ENCODE data around the gene DCAF11.
A peak's percentile ranks its signal among the peaks of the same experiment; 100 is the strongest.

DCAF11 gene

DNA sequence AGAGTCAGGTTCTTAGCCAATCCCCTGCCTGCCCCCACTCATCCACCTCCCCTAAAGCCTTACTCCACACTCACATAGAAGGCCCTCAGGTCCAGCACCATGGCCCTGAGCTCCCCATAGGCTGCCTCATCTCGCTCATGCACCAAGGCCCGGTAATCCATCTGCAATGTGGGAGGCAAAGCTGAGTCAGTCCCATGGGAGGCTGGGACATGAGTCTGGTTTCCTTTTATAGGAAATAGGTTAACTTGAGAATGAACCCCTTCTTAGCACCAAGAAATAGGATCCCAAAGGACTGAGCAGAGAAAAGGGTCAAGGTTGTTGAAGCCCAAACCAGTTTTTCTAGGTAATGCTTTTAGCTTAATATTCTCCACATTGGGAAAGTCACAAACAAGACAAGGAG, 28.9 kb downstream of the DCAF11 start:
- no peak for DNase-seq

DNA sequence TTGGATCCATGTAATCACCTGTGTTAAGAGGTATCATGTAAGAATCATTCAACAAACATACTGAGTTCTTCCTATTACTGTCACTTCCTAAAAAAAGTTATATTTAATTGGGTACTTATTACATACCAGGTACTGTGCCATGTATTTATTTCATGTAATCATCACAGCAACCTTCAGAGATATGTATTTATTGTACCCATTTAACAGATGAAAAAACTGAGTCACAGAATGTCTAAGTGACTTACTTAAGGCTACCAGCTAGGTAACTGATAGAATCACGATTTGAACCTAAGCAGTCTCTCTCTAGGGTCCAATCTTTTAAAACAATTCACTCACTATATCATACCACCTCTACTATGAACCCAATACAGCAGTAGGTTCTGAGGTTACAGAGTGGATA, 29.9 kb downstream of the DCAF11 start:
- no peak for DNase-seq

DNA sequence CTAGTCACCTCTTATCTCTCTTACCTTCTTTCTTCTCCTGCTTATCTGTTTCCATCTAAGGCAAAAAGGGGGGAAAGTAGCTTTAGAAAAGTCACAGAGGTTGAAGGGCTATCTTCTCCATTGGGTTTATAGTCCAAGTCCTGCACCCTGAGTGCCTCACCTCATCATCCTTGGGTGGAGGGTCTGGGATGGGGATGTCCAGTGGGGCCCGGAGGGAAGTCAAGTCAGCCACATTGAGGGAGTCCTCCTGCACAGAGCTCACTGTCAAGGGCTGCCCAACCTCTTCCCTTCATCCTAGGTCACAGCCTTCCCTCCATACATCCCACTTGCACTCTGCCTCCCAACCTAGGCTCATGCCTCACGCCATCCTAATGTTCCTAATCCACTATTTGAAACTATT, 30.6 kb downstream of the DCAF11 start:
- no peak for DNase-seq

DNA sequence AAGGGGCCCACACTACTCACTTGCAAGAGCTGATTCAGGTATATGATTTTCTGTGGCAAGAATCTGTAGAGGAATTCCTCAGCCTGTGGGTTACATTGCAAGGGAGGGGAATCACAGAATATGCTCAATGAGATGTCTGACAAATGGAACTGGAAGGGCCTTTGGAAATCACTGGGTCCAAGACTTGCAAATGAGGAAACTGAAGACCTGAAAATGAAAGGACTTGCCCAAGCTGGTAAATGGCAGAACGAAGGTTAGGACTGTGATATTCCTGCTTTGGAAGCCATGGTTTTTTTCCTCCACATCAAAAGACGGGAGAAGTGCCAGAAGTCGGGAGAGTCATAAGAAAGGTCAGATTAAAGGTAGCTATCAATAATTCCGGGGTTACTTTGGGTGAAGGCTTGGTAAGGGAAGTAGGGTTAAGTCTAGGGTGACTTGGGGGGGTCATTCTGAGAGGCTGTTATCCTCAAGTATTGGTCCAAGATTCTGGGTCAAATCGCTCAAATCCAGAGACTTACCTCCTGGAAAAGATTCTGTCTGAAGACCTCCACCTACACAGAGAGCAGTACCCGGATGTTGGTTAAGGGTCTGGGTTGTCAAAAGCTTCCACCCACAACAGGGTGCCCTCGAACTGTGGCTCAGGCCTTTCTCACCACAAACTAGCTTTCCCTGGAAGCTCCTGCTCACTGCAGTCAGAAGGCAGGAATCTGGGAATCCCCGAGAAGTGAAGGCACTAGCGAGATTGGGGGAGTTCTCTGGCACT, 31.3 kb downstream of the DCAF11 start:
- DNase-seq, result peak; percentile 39

DNA sequence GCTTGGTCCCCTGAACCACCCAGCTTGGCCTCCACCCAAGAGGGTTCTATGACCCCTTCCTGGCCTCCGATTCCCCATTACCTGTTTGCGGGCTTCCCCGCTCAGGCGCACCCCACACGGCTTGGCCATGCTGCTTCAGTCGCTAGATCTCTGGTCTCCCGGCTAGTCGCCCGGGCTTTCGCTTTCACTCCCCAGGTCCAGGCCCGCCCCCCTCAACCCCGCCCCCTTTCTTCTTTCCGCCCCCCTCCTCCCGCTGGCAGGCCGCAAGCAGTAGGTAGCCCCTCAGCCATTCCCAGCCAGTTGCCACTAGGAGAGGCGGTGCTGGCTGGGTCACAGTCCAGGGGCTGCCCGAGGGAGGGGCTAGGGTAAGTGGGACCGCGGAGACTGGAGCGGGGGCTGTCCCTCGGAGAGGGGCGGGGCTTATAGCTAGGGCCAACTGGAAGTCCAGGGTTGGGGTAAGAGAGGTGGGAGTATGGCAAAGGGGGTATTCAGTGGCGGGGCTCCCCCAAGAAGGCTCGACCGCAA, 31.9 kb downstream of the DCAF11 start, which contains the start of gene PSME2:
Gene PSME2, minus strand, starts transcription at position 158 of the 525 bp plus-strand sequence. Its CDS starts 29 bp downstream, at position 129.
- peak; percentile 99 for DNase-seq

DNA sequence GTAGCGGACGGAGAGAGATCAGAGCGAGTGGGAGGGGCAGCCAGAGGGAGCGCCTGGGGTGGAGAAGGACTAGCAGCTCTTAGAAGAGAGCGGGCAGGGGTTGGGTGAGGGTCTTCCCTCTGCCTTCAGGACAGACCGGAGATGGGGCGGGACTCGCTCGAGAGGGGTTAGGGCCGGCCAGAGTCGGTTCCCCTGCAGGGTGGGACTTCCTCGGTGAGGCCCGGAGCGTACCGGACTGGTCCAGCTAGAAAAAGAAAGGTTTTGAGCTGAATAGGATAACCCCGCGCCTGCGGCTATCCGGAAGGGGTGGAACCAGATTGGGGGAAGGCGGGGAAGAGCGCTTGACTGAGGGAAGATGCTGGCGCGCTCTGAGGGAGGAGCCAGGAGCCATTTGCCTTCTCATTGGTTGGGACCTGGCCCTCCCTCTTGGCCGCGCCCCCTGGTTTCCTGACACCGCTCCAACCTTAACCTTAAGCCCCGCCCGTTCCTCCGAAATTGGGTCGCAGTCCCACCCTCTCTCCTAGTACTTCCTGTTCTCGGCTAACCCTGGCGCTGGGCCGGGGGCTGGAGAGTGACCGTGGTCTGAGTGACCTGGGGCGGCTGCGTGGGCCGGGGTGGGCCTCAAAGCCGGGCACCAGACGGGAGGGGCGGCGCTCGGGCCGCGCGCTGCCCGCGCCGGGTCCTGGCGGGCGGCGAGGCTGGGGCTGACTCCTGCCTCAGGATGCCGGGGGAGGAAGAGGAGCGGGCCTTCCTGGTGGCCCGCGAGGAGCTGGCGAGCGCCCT, 32.6 kb downstream of the DCAF11 start, which contains the start of gene RNF31:
Gene RNF31, plus strand, starts transcription at position 521 of the 783 bp plus-strand sequence. Its CDS starts 201 bp downstream, at position 722.
- DNase-seq, result peak; percentile 100

DNA sequence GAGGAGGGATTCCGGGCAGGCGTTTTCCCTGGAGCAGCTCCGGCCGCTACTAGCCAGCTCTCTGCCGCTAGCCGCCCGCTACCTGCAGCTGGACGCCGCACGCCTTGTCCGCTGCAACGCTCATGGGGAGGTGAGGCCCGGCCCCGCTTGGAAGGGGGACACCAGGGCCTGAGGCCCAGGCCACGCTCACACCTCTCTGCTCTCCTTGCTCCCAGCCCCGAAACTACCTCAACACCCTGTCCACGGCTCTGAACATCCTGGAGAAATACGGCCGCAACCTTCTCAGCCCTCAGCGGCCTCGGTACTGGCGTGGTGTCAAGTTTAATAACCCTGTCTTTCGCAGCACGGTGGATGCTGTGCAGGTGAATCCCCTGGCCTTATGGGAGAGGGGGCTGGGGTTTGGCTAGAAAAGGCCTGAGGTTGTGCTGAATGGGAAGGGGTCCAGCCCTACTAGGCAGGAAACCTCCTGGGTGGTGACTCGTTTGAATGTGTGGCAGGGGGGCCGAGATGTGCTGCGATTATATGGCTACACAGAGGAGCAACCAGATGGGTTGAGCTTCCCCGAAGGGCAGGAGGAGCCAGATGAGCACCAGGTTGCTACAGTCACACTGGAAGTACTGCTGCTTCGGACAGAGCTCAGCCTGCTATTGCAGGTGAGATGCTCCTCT, 33.3 kb downstream of the DCAF11 start:
- no peak for DNase-seq

DNA sequence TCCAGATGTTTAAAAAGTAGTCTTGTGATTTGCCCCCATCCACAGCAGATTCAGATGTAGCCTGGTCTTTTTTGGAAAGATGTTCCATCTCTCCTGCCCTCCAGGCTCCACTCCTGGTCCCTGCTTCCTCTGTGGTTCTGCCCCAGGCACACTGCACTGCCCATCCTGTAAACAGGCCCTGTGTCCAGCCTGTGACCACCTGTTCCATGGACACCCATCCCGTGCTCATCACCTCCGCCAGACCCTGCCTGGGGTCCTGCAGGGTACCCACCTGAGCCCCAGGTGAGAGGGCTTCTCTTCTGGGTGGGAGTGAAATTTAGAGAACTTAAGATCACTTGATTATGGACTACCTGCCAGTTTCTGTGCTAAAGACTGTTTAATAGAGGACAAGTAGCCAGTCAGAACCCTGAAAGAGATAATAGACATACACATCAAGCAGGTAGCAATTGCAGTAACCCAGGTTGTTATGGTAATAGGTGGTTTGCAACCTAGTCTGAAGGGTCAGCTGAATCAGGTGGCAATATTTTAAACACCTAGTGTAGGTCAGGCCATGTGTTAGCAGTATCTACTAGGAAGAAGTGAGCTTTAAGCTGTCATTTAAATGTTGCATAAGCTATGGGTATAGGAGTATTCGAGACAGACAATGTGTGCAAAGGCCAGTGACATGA, 34.9 kb downstream of the DCAF11 start:
- DNase-seq, result no peak

DNA sequence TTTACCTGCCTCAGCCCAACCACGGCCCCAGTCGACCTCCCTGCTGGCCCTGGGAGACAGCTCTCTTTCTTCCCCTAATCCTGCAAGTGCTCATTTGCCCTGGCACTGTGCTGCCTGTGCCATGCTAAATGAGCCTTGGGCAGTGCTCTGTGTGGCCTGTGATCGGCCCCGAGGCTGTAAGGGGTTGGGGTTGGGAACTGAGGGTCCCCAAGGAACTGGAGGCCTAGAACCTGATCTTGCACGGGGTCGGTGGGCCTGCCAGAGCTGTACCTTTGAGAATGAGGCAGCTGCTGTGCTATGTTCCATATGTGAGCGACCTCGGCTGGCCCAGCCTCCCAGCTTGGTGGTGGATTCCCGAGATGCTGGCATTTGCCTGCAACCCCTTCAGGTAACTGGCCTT, 35.5 kb downstream of the DCAF11 start:
- DNase-seq, result no peak

DNA sequence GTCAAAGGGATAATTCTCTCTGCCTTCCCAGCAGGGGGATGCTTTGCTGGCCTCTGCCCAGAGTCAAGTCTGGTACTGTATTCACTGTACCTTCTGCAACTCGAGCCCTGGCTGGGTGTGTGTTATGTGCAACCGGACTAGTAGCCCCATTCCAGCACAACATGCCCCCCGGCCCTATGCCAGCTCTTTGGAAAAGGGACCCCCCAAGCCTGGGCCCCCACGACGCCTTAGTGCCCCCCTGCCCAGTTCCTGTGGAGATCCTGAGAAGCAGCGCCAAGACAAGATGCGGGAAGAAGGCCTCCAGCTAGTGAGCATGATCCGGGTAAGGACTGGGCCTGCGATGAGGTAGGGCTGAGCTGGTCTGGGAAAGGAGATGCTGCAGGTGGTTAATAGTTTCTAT, 36.0 kb downstream of the DCAF11 start:
- no peak for DNase-seq

DNA sequence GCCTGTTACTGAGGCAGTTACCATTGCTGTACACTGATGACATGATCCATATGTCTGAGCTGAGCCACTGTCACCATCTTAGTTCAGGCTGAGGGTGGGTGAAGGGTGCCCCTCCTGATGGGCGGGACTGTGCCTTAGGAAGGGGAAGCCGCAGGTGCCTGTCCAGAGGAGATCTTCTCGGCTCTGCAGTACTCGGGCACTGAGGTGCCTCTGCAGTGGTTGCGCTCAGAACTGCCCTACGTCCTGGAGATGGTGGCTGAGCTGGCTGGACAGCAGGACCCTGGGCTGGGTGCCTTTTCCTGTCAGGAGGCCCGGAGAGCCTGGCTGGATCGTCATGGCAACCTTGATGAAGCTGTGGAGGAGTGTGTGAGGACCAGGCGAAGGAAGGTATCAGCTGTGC, 36.4 kb downstream of the DCAF11 start:
- no peak for DNase-seq

DNA sequence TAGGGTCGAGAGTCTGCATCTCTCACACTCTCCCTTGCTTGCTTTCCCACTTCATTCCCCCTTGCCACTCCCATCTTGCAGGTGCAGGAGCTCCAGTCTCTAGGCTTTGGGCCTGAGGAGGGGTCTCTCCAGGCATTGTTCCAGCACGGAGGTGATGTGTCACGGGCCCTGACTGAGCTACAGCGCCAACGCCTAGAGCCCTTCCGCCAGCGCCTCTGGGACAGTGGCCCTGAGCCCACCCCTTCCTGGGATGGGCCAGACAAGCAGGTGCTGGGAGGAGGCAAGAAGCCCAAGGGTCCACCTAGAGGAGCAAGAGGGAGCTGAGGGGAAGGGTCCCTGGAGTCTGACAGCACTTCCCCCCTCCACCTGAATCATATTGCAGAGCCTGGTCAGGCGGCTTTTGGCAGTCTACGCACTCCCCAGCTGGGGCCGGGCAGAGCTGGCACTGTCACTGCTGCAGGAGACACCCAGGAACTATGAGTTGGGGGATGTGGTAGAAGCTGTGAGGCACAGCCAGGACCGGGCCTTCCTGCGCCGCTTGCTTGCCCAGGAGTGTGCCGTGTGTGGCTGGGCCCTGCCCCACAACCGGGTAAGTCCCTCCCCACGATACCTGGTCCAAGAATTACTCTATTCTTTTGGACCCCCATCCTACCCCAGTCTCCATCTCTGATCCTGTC, 37.0 kb downstream of the DCAF11 start:
- DNase-seq, result no peak

DNA sequence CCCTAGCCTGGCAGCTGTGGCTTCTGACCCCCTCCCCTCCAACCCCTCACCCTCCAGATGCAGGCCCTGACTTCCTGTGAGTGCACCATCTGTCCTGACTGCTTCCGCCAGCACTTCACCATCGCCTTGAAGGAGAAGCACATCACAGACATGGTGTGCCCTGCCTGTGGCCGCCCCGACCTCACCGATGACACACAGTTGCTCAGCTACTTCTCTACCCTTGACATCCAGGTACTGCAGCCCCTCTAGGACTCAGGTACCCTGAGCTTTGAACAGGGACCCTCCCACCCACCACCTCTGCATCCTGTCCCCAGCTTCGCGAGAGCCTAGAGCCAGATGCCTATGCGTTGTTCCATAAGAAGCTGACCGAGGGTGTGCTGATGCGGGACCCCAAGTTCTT, 40.5 kb downstream of the DCAF11 start:
- no peak for DNase-seq

DNA sequence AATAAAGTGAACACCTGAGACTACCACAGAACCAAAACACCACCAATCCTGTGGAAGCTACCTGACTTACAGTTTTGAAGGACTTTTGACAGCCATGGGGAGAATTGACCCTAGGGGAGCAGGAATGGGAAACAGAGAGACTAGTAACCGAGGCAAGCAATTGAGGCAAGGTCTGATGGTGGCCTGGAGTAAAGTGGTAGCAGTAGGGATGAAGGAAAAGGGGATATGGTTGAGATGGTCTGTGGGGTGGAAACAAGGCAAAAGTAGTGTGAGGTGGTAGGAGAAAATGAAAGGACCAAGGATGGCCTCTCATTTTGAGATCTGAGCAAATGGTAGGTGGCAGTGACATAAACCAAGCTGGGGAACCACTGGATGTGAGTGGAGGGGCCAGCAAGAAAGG, 42.3 kb downstream of the DCAF11 start:
- DNase-seq, result no peak

DNA sequence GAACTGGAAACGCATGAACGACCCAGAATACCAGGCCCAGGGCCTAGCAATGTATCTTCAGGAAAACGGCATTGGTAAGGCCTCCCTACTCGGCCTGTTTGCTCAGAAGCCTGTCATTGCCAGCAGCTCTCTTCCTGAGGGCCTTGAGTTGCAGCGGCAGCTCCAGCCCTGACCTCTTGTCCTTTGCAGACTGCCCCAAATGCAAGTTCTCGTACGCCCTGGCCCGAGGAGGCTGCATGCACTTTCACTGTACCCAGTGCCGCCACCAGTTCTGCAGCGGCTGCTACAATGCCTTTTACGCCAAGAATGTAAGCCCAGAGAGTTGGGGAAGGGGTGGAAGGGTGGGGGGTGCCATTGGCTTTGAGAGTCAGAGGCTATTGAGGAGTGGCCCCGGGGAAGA, 42.8 kb downstream of the DCAF11 start:
- no peak for DNase-seq

DNA sequence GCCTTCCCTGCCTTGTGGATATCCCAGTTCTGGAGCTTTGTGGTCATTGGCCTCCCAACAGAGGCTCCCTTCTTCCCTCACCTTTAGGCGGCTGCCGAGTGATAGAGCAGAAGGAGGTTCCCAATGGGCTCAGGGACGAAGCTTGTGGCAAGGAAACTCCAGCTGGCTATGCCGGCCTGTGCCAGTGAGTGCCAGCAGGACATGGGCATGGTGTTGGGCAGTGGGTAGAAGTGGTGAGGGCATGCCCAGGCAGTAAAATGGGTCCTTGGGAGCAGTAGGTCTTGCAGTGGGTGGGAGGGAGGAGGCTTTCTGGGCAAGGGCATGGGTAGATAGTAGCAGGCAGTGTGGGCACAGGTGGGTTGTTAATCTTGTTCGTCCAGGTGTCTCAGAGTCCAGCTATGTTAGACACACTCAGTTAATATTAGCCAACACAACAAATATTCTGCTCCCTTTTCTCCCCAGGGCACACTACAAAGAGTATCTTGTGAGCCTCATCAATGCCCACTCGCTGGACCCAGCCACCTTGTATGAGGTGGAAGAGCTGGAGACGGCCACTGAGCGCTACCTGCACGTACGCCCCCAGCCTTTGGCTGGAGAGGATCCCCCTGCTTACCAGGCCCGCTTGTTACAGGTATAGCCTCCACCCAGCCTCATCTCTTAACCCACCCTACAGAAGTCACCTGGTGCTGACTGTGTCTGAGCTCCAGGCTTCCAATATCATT, 45.4 kb downstream of the DCAF11 start:
- no peak for DNase-seq

DNA sequence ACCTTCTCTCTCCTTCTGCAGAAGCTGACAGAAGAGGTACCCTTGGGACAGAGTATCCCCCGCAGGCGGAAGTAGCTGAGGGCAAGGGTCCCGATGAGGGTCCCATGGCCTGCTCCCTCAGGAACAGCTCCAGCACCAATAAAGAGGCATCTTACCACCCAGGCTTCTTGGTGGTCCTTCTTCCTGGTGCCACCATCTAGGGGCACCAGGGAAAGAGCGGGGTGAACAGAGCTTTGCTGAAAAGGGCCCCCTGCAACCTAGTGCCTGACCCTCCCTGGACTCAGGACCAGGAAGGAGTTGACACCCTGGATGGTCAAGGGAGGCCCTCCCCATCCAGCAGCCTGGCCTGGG, 45.9 kb downstream of the DCAF11 start:
- DNase-seq, result no peak

DNA sequence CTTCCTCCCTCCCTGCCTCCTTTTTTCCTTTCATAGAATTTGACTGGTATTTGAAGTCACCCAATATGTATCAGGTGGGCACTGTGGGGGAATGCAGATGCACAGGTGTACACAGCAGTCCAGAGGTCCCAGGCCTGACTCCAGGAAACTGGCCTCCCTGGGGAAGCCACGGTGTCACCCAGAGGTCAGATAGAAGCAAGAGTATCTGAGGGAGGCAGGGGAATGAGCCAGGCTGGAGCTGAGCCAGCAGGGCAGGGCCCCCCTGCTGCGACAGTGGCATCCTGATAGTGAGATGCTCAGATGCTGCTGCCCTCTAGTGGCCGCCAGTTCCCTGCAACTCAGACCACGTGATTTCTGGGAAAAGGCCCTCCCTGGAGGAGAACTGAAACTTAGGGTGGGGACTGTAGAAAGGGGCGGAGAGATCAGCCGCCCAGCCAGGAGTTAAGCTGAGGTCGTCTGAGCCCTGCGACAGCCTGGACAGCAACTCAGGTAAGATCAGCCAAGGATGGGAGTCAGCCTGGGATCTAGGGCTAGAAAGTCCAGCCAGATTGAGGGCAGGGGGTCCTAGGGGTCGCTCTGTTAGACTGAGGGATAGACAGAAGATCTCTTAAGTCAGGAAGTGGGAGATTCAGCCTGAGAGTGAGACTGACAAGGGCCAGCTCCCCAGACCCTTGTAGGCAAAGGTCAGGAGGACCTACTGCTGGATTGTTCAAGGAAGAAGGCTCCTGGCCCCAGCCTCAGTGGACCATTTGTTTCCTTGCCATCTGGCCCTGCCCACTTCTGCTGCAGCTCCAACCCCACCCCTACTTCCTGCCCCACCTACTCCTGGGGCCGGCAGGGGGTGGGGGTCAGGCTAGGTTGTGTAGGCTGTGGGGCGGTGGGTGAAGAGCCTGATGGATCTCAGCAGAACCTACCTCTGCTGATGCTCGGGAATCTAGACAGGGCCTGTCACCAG, 46.5 kb downstream of the DCAF11 start, which contains the start of gene IRF9:
Gene IRF9, plus strand, starts transcription at position 416 of the 955 bp plus-strand sequence. CDS start 880 bp downstream, outside the sequence.
- peak; percentile 99 for DNase-seq

DNA sequence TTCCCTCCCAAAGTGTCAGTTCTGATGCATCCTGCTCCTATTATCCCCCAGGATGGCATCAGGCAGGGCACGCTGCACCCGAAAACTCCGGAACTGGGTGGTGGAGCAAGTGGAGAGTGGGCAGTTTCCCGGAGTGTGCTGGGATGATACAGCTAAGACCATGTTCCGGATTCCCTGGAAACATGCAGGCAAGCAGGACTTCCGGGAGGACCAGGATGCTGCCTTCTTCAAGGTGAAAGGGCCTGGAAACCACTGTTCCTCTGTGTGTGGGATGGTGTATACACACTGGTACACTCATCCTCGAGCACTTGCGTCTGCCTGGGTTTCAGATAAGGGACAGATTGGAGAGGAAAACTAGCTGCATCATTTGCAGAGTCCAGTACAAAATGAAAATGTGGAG, 47.5 kb downstream of the DCAF11 start:
- DNase-seq, result no peak

DNA sequence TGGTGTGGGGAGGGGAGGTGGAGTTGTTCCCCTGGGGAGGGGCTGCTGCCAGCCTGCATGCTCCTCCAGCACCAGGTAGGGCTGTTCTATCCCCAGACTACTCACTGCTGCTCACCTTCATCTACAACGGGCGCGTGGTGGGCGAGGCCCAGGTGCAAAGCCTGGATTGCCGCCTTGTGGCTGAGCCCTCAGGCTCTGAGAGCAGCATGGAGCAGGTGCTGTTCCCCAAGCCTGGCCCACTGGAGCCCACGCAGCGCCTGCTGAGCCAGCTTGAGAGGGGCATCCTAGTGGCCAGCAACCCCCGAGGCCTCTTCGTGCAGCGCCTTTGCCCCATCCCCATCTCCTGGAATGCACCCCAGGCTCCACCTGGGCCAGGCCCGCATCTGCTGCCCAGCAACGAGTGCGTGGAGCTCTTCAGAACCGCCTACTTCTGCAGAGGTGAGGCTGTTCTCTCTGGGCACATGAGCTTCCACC, 50.0 kb downstream of the DCAF11 start:
- DNase-seq, result no peak

All from DMS79 treated with DMSO at 0.1 percent for 48 hours (cell line).